Measurements from ENCODE around the gene A2ML1. TPM values are rescaled to one million over a fixed set of nuclear protein-coding genes. Genes with fewer than 3 reads are reported as not detected.

The A2ML1 gene
- total RNA-seq, result not detected

GRCh38 chr12:8822298-8822697, at the start of gene A2ML1:
Gene A2ML1 (plus strand): TSS chr12:8822621. CDS start chr12:8822652, 31 bp downstream.

DNA sequence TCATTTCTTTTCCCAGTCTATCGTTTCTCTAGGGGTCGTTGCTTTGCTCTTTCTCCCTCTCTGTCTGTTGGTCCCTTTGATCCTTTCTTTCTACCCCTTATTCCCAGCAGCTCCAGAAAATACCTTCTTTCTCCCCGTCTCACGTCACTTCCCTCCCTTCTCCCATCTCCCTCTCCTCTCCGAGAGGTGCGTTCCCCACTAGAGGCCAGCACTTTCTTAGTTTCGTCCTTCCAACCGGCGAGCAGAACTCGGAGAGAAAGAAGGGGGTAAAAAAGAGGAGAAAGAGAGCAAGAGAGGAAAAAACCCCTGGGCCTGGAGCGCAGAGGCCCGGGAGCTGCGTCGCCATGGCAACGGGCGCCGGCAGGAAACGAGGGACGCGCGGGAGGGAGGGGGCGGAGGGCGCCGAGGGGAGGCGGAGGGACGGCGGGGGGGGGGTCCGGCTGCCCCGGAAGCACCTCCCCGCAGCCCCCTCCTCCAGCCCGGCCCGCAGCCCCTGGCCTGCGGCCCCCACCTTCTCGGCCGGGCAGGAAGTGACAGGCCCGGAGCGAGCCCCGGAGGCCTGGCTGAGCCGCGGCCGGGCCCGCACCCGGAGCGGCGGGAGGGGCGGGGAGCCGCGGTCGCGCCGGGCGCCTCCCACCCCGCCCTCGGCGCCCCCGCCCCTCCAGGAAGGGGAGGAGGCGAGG, 91.8 kb downstream of the A2ML1 start, which contains the start of gene PHC1:
PHC1 (plus strand) TSS at position 477 of the 683 bp plus-strand sequence. CDS start 3,169 bp downstream, outside the sequence.

Other genes with a start within 250 kb of the A2ML1 start
- under 1 TPM; 0.43 to 0.82 TPM for gene AICDA, start 209.8 kb upstream of the A2ML1 start, total RNA-seq
- gene MFAP5, start 159.8 kb upstream of the A2ML1 start, total RNA-seq, result not detected
- 1 to 10 TPM; 7.6 to 9.4 TPM for gene RIMKLB, start 124.6 kb upstream of the A2ML1 start, total RNA-seq
- gene PHC1, start 91.9 kb downstream of the A2ML1 start, total RNA-seq, result 10 to 100 TPM; 32.6 to 32.9 TPM
- gene M6PR, start 127.0 kb downstream of the A2ML1 start, total RNA-seq, result 100 to 1,000 TPM; 193 to 203 TPM
- gene KLRG1, start 166.9 kb downstream of the A2ML1 start, total RNA-seq, result 10 to 100 TPM; 12.6 to 13.5 TPM

Measured in activated naive CD4-positive, alpha-beta T cell treated with anti-CD3 and anti-CD28 coated beads, Interleukin-2, amount 10 ng/mL, durations not matched to agents 5 hours and 36 hours (primary cell).